Karpas-422 (cell line): ENCODE results near the gene EVPL. TPM values are rescaled to one million over a fixed set of nuclear protein-coding genes. Genes with fewer than 3 reads are reported as not detected.

Source experiments
- DNase-seq: peaks from one replicate; pipeline ENCODE4 v3.0.0-alpha.2; 2015
- H2AFZ ChIP-seq: fragments of 200-600 bp; sonication (generic); 2 replicates; pipeline ENCODE4 v1.6.1; 2014; ENCODE audit warnings: antibody characterized with exemption, low read length, mixed read lengths
- H3K27ac ChIP-seq: fragments of 200-600 bp; sonication (generic); 2 replicates; pipeline ENCODE4 v1.5.1; 2014; ENCODE audit warnings: mild to moderate bottlenecking, low read length, moderate library complexity
- H3K27me3 ChIP-seq: fragments of 200-600 bp; sonication (generic); 2 replicates; pipeline ENCODE4 v1.6.1; 2014; ENCODE audit warnings: low read length, mixed read lengths
- H3K36me3 ChIP-seq: fragments of 200-600 bp; sonication (generic); 2 replicates; pipeline ENCODE4 v1.6.1; 2014; ENCODE audit warnings: low read length, mixed read lengths; ENCODE audit not compliant: insufficient read depth
- H3K4me1 ChIP-seq: fragments of 200-600 bp; sonication (generic); 2 replicates; pipeline ENCODE4 v1.6.1; 2014; ENCODE audit warnings: mild to moderate bottlenecking, low read length, mixed read lengths
- H3K4me2 ChIP-seq: fragments of 200-600 bp; sonication (generic); 2 replicates; pipeline ENCODE4 v1.6.1; 2014; ENCODE audit warnings: low read length, low read depth, mild to moderate bottlenecking; ENCODE audit not compliant: poor library complexity, severe bottlenecking
- H3K4me3 ChIP-seq: fragments of 200-600 bp; sonication (generic); 2 replicates; pipeline ENCODE4 v1.5.1; 2014; ENCODE audit warnings: mild to moderate bottlenecking, antibody characterized with exemption, low read length, mixed read lengths
- H3K79me2 ChIP-seq: fragments of 200-600 bp; sonication (generic); 2 replicates; pipeline ENCODE4 v1.6.1; 2014; ENCODE audit warnings: mild to moderate bottlenecking, low read length, mixed read lengths
- H3K9ac ChIP-seq: fragments of 200-600 bp; sonication (generic); 2 replicates; pipeline ENCODE4 v1.6.0; 2014; ENCODE audit warnings: low read length
- H3K9me2 ChIP-seq: fragments of 200-600 bp; sonication (generic), shearing (Covaris generic); replicated peaks from 2 replicates; pipeline ENCODE4 v1.6.0; 2014; ENCODE audit warnings: mild to moderate bottlenecking, low read length, moderate library complexity; ENCODE audit not compliant: insufficient read depth
- H3K9me3 ChIP-seq: fragments of 300-700, 200-600 bp; sonication (generic); 2 replicates; pipeline ENCODE4 v1.6.1; 2014; ENCODE audit warnings: low read length, mixed read lengths
- H4K20me1 ChIP-seq: fragments of 200-600 bp; sonication (generic); 2 replicates; pipeline ENCODE4 v1.6.1; 2014; ENCODE audit warnings: mild to moderate bottlenecking, antibody characterized with exemption, low read length, low read depth; ENCODE audit not compliant: insufficient read depth
- total RNA-seq: library from RNA; depleted of rRNA; stranded (reverse); fragments of >200 nt; shearing (Covaris generic); gene quantifications from 2 replicates; pipeline ENCODE4 v1.2.3, GENCODE V29; 2014; ENCODE audit warnings: low replicate concordance; rRNA removed

The EVPL gene
- total RNA-seq, 1 experiment from 2014 or later, result 0.07 TPM

DNA sequence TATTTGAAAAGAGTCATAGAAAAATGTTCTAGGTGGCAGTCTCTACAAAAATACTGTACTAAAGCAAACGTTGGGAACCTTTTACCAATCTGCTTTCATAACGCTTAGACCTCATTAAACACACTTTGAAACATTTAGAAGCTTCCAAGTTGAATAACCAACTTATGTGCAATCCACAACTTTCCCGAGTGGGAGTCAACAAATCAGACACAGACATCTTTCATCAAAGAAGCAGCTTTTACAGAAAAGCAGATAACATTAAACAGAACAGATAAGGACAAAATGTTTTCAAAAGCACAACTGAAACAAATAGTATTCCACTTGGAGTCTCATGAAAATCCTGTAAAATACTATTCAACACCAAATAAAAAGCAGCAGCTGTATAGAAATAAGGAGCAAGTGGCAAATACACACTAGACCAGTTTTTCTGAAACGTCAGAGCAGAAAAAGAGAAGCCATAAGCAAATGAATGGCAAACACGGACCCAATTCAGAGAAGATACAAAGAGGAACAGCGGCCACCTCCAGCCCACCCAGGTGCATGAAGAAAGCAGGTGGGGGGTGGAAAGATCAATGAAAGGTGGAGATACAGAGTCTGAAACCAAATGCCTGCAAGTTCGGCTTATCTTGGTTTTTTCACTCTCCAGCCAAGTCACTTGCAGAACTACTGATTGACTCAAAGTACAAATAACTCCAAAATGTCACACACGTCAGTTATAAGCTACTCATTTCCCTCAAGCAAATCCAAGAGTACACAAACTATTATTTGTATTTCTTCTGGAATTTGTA, 67.9 kb downstream of the EVPL start:
- Histone ChIP-seq H4K20me1 (no peaks in the 10 kb centered on the region), H3K9ac (0 out of 2 replicates have a peak overlapping the region, but pooled peaks have one; percentile 11), H2AFZ (peak overlapping the region; percentile 67), H3K4me3 (peak overlapping the region; percentile 14; the same call in 1 of the 2 replicates), H3K27me3 (no peaks in the 10 kb centered on the region), H3K4me1 (peaks cover 15% of the 10 kb centered on the region), H3K9me3 (no peaks in the 10 kb centered on the region), H3K4me2 (peak overlapping the region; percentile 50), H3K79me2 (peaks cover 12% of the 10 kb centered on the region), H3K9me2 (no peaks in the 10 kb centered on the region), H3K36me3 (peaks cover 14% of the 10 kb centered on the region; the same call in 1 of the 2 replicates), H3K27ac (peak overlapping the region; percentile 45)
- no peak for DNase-seq

Other genes with a start within 250 kb of the EVPL start
- 22.9 and 49.0 TPM in 2 replicates for gene UNK, start 242.5 kb downstream of the EVPL start, total RNA-seq
- gene UNC13D, start 182.9 kb downstream of the EVPL start, total RNA-seq, result 30.9 and 52.5 TPM in 2 replicates
- 27.9 and 42.7 TPM in 2 replicates for gene WBP2, start 172.0 kb downstream of the EVPL start, total RNA-seq
- gene TRIM47, start 148.7 kb downstream of the EVPL start, total RNA-seq, result 7.9 and 16.4 TPM in 2 replicates
- gene TRIM65, start 130.4 kb downstream of the EVPL start, total RNA-seq, result 18.4 and 39.5 TPM in 2 replicates
- gene MRPL38, start 122.4 kb downstream of the EVPL start, total RNA-seq, result 33.5 and 42.7 TPM in 2 replicates
- 13.5 and 37.0 TPM in 2 replicates for gene FBF1, start 86.3 kb downstream of the EVPL start, total RNA-seq
- gene ACOX1, start 48.1 kb downstream of the EVPL start, total RNA-seq, result 18.2 and 22.5 TPM in 2 replicates
- 5.7 and 23.0 TPM in 2 replicates for gene TEN1, start 48.1 kb downstream of the EVPL start, total RNA-seq
- 4.7 and 5.1 TPM in 2 replicates for gene CDK3, start 26.5 kb downstream of the EVPL start, total RNA-seq
- 12.0 and 18.4 TPM in 2 replicates for gene SRP68, start 45.2 kb upstream of the EVPL start, total RNA-seq
- gene GALR2, start 47.5 kb upstream of the EVPL start, total RNA-seq, result not detected in 2 replicates
- not detected in 2 replicates for gene ZACN, start 51.9 kb upstream of the EVPL start, total RNA-seq
- 55.4 and 69.0 TPM in 2 replicates for gene EXOC7, start 76.5 kb upstream of the EVPL start, total RNA-seq
- gene FOXJ1, start 113.9 kb upstream of the EVPL start, total RNA-seq, result not detected in 2 replicates
- gene RNF157, start 213.2 kb upstream of the EVPL start, total RNA-seq, result not detected in 2 replicates
- 22.5 and 46.3 TPM in 2 replicates for gene UBALD2, start 238.0 kb upstream of the EVPL start, total RNA-seq